Esophagus squamous epithelium (tissue), 4 donors: ENCODE results near the gene ATP2B2.

Experiments
- POLR2A ChIP-seq, 4 donors: fragments of 450-650 bp; IDR thresholded peaks; one replicate each; pipeline ENCODE4 v1.6.1; 2017; ENCODE audit warnings: antibody characterized with exemption in 4 of 4, mild to moderate bottlenecking in 4 of 4, moderate library complexity in 3 of 4
- TF ChIP-seq, protein P1 (sequence below), 6 experiments: fragments of 450-650 bp in 4 of 6; fragments of 200-600 bp in 2 of 6; sonication (generic) in 2 of 6; IDR thresholded peaks; one replicate each; pipeline ENCODE4 v1.5.1; 2016 to 2019; ENCODE audit warnings: antibody characterized with exemption in 6 of 6, mild to moderate bottlenecking in 4 of 6, moderate library complexity in 4 of 6

DNA sequence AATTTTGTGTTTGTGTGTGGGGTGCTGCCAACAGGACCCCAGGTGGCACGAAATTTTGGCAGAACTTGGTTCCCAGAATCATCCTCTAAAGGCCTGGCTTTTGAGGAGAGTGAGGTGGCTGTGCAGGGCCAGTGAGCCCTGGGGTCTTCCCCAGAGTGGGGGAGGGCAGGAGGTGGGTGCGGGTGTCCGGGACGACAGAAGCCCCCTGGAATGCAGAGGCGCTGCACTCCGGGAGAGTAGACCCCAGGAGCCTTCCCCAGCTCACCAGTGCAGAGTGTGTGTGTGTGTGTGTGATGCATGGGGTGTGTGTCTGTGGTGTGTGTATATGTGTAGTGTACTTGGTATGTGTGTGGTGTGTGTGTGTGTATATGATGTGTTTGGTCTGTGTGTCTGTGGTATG, 140.1 kb downstream of the ATP2B2 start:
- TF ChIP-seq, protein P1, sequence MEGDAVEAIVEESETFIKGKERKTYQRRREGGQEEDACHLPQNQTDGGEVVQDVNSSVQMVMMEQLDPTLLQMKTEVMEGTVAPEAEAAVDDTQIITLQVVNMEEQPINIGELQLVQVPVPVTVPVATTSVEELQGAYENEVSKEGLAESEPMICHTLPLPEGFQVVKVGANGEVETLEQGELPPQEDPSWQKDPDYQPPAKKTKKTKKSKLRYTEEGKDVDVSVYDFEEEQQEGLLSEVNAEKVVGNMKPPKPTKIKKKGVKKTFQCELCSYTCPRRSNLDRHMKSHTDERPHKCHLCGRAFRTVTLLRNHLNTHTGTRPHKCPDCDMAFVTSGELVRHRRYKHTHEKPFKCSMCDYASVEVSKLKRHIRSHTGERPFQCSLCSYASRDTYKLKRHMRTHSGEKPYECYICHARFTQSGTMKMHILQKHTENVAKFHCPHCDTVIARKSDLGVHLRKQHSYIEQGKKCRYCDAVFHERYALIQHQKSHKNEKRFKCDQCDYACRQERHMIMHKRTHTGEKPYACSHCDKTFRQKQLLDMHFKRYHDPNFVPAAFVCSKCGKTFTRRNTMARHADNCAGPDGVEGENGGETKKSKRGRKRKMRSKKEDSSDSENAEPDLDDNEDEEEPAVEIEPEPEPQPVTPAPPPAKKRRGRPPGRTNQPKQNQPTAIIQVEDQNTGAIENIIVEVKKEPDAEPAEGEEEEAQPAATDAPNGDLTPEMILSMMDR (IDR thresholded peaks at IDR 0.05): no peak
- TF ChIP-seq POLR2A (IDR thresholded peaks at IDR 0.05): no peak
